Tongue (tissue), 2 donors: Measurements from ENCODE around the gene TMEM184B. TPM values are rescaled to one million over a fixed set of nuclear protein-coding genes. Genes with fewer than 3 reads are reported as not detected.

Experiments
- DNase-seq: peaks from one replicate; pipeline ENCODE4 v3.0.0-alpha.2; 2015
- total RNA-seq: library from RNA; depleted of rRNA; stranded (reverse); fragments of >200 nt; gene quantifications from one replicate; pipeline ENCODE4 v1.2.3, GENCODE V29; 2014

Gene TMEM184B
- total RNA-seq = 34.3 TPM

- peak; percentile 92 for DNase-seq
Measured at GRCh38 chr22:38272373-38273134, at the start of gene TMEM184B. Gene TMEM184B, minus strand, starts transcription at chr22:38273010. Its CDS starts 25,049 bp downstream, at chr22:38247961.

GRCh38 chr22:38320605-38321402, 48.0 kb upstream of the TMEM184B start:
- no peak for DNase-seq

- DNase-seq = no peak
Measured at GRCh38 chr22:38318792-38319773, 46.3 kb upstream of the TMEM184B start.

GRCh38 chr22:38317995-38318715, 45.3 kb upstream of the TMEM184B start:
- peak; percentile 65 for DNase-seq

GRCh38 chr22:38317122-38317994, 44.5 kb upstream of the TMEM184B start, which contains the start of gene CSNK1E:
Gene CSNK1E, minus strand, starts transcription at chr22:38317433. Its CDS starts 3,276 bp downstream, at chr22:38314157.
- peak; percentile 89 for DNase-seq

GRCh38 chr22:38316364-38317121, 43.7 kb upstream of the TMEM184B start:
- peak; percentile 82 for DNase-seq

- peak; percentile 67 for DNase-seq
Measured at GRCh38 chr22:38315823-38316363, 43.1 kb upstream of the TMEM184B start.

GRCh38 chr22:38314933-38315822, 42.4 kb upstream of the TMEM184B start:
- peak; percentile 72 for DNase-seq

- DNase-seq = peak; percentile 43
Measured at GRCh38 chr22:38314051-38314932, 41.5 kb upstream of the TMEM184B start.

- peak; percentile 82 for DNase-seq
Measured at GRCh38 chr22:38313384-38313955, 40.7 kb upstream of the TMEM184B start.

- no peak for DNase-seq
Measured at GRCh38 chr22:38312261-38312800, 39.5 kb upstream of the TMEM184B start.

- no peak for DNase-seq
Measured at GRCh38 chr22:38311323-38311620, 38.5 kb upstream of the TMEM184B start.

GRCh38 chr22:38310518-38311322, 37.9 kb upstream of the TMEM184B start:
- no peak for DNase-seq

GRCh38 chr22:38309614-38310517, 37.1 kb upstream of the TMEM184B start:
- no peak for DNase-seq
